Measurements from ENCODE around the gene ANKMY1.

DNA sequence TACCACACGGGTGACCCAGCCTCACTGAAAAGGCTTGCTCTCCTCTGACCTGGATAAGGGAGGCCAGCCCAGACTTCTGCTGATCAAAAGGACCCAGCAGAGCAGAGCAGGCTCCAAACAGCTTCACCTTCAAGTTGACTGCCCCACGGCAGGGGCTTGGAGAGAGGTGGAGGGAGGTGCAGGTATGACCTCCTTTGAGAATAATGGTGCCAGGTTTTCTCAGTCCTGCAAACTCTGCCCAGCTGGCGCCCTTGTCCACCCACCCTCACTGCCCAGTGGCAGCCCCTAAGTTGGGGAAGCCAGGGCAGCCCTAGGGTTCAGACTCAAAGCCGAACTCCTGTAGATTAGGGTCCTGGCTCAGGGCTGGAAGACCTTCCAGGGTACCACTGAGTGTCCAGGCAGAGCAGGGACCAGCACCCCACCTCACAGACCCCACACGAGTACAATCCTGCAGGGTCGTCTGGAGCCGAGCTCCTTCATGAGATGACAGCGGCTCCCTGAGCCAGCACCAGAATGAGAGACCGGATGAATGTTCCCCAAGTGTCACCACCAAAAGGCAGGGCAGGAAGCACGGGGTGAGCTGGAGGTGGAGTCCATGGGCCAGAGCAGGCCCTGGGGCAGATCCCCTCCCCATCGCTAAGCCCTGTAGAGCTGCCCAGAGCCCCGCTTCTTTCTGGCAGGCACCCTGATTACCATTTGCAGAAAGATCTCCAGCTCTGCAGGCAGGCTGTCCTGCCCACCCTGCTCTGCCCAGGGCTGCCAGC, 125.9 kb downstream of the ANKMY1 start:
- no peak for TF ChIP-seq EZH2 (IDR thresholded peaks at IDR 0.05; ENCODE audit: borderline replicate concordance)
- TF ChIP-seq, protein P1, sequence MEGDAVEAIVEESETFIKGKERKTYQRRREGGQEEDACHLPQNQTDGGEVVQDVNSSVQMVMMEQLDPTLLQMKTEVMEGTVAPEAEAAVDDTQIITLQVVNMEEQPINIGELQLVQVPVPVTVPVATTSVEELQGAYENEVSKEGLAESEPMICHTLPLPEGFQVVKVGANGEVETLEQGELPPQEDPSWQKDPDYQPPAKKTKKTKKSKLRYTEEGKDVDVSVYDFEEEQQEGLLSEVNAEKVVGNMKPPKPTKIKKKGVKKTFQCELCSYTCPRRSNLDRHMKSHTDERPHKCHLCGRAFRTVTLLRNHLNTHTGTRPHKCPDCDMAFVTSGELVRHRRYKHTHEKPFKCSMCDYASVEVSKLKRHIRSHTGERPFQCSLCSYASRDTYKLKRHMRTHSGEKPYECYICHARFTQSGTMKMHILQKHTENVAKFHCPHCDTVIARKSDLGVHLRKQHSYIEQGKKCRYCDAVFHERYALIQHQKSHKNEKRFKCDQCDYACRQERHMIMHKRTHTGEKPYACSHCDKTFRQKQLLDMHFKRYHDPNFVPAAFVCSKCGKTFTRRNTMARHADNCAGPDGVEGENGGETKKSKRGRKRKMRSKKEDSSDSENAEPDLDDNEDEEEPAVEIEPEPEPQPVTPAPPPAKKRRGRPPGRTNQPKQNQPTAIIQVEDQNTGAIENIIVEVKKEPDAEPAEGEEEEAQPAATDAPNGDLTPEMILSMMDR (IDR thresholded peaks at IDR 0.05; ENCODE audit: poor library complexity), result no peak
- no peak for TF ChIP-seq EZH2phosphoT487 (IDR thresholded peaks at IDR 0.05; ENCODE audit: low read depth, severe bottlenecking, unreplicated experiment)

All from hepatocyte (in vitro differentiated cells).